CD4-positive, alpha-beta memory T cell (primary cell): ENCODE results near the gene DHX35. TPM values are rescaled to one million over a fixed set of nuclear protein-coding genes. Genes with fewer than 3 reads are reported as not detected.
A peak's percentile ranks its signal among the peaks of the same experiment; 100 is the strongest.
"Not testable (repeated sequence)": the region's sequence is repeated elsewhere in the genome, so short reads cannot be mapped to it uniquely, and the experiment has no call there.

Experiments used
- CTCF ChIA-PET: fragments of 350-600 bp; sonication (Branson Sonifier 250); formaldehyde crosslinking; loops from one replicate; lab custom pipeline; 2021; ENCODE audit warnings: inconsistent platforms; ENCODE audit not compliant: partially characterized antibody; lab: Charles Lee
- POLR2A ChIA-PET: fragments of 350-600 bp; sonication (Branson Sonifier 250); formaldehyde crosslinking; loops from one replicate; lab custom pipeline; 2021; ENCODE audit not compliant: partially characterized antibody; lab: Charles Lee
- DNase-seq, 5 donors: peaks; one replicate each; pipeline versions ENCODE4 v3.0.0 to v3.0.0-alpha.2; 2020 to 2022; ENCODE audit warnings: mixed read lengths in 1 of 5
- H3K27ac ChIP-seq: one replicate; pipeline ENCODE4 v1.7.0; 2013; ENCODE audit warnings: low read depth, low read length
- H3K27me3 ChIP-seq: 2 replicates; pipeline ENCODE4 v1.7.0; 2013; ENCODE audit warnings: mild to moderate bottlenecking, low read length, moderate library complexity; ENCODE audit not compliant: insufficient read depth
- H3K36me3 ChIP-seq: 2 replicates; pipeline ENCODE4 v1.7.0; 2013; ENCODE audit warnings: mild to moderate bottlenecking, low read length, moderate library complexity; ENCODE audit not compliant: insufficient read depth
- H3K4me1 ChIP-seq: 2 replicates; pipeline ENCODE4 v1.7.0; 2013; ENCODE audit warnings: mild to moderate bottlenecking, low read length, moderate library complexity; ENCODE audit not compliant: insufficient read depth
- H3K4me3 ChIP-seq, 2 donors: one replicate each; pipeline ENCODE4 v1.7.0; 2013; ENCODE audit warnings: low read length in 2 of 2, mild to moderate bottlenecking in 1 of 2
- H3K9me3 ChIP-seq, 2 donors: one replicate each; pipeline ENCODE4 v1.7.0; 2013; ENCODE audit warnings: low read length in 2 of 2, control low read depth in 1 of 2; ENCODE audit not compliant: control insufficient read depth in 1 of 2
- H3K27ac Mint-ChIP-seq, 7 donors: one replicate each; pipeline ENCODE4 v1.8.0; 2020 to 2021; ENCODE audit warnings: mixed read lengths in 7 of 7, mild to moderate bottlenecking in 6 of 7, inconsistent platforms in 3 of 7, moderate library complexity in 3 of 7
- H3K27me3 Mint-ChIP-seq, 2 donors: one replicate each; pipeline ENCODE4 v1.8.0; 2020 to 2021; ENCODE audit warnings: mixed read lengths in 2 of 2
- H3K36me3 Mint-ChIP-seq, 2 donors: one replicate each; pipeline ENCODE4 v1.8.0; 2020 to 2021; ENCODE audit warnings: mixed read lengths in 2 of 2, inconsistent platforms in 1 of 2, mild to moderate bottlenecking in 1 of 2
- H3K4me1 Mint-ChIP-seq, 4 donors: one replicate each; pipeline ENCODE4 v1.8.0; 2020 to 2021; ENCODE audit warnings: mixed read lengths in 4 of 4, mild to moderate bottlenecking in 1 of 4
- H3K4me3 Mint-ChIP-seq, 8 donors: one replicate each; pipeline ENCODE4 v1.8.0; 2020 to 2021; ENCODE audit warnings: mixed read lengths in 8 of 8, mild to moderate bottlenecking in 7 of 8, moderate library complexity in 6 of 8, inconsistent platforms in 3 of 8
- H3K9me3 Mint-ChIP-seq, 8 donors: one replicate each; pipeline ENCODE4 v1.8.0; 2020 to 2021; ENCODE audit warnings: mixed read lengths in 8 of 8, mild to moderate bottlenecking in 5 of 8, inconsistent platforms in 3 of 8, moderate library complexity in 1 of 8
- intact Hi-C: fragments of 100-400 bp; cut with micrococcal nuclease; formaldehyde crosslinking; loops from one replicate; pipeline ENCODE4 v1.15.1; 2023
- polyA plus RNA-seq, 2 donors: library from polyadenylated mRNA; unstranded; fragments of 300-500 nt; fragmentation: Illumina TruSeq; gene quantifications; one replicate each; pipeline ENCODE4 v1.2.3, GENCODE V29; 2021
- total RNA-seq, 2 experiments: library from RNA; stranded (reverse); gene quantifications; one replicate each; pipeline ENCODE4 v1.2.3, GENCODE V29; 2021

DHX35 gene
- total and polyA plus RNA-seq, 4 experiments from 2014 or later = 2.7 to 11.8 (median 10.0) TPM

DNA sequence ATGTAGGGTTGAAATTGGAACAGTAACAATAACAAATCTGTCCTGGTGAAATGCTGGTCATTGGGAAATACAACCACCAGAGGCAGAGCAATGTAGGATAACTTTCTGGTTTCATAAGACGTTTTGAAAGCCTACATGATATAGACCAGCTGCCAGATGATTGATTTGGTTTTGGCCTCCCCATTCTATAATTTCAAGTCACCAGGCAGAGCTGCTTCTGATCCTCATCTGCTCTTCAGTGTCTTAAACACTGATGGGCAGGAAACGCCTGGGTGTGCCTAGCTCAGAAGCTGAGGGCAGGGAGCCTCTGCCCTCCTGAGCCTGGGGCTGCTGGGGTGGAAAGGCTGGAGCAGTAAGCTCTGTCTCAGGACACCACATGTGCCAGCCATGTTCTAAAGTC is 24.5 kb downstream of the DHX35 start:
- intact Hi-C loops = no loop called here
- H3K4me3 ChIP-seq = no peak overlapping the region
- Mint-ChIP-seq H3K9me3 (no peaks in the 10 kb centered on the region), H3K36me3 (peaks cover 41 to 45% of the 10 kb centered on the region in 2 donors), H3K4me1 (peaks cover 0 to 13% (median 7%) of the 10 kb centered on the region in 4 donors), H3K27me3 (no peaks in the 10 kb centered on the region), H3K27ac (peak overlapping the region in 1 of 7 donors; percentile 30), H3K4me3 (no peak overlapping the region)
- no peaks in the 10 kb centered on the region for H3K36me3 ChIP-seq
- H3K9me3 ChIP-seq = no peaks in the 10 kb centered on the region
- H3K4me1 ChIP-seq = no peaks in the 10 kb centered on the region
- H3K27ac ChIP-seq = no peak overlapping the region
- no peaks in the 10 kb centered on the region for H3K27me3 ChIP-seq
- POLR2A ChIA-PET = no interaction called here
- no peak for DNase-seq
- CTCF ChIA-PET = interaction anchor here (4.6 kb wide), 1 partner anchor 63 kb away, joined by 17 read pairs; no protein-coding TSS in a partner anchor

DNA sequence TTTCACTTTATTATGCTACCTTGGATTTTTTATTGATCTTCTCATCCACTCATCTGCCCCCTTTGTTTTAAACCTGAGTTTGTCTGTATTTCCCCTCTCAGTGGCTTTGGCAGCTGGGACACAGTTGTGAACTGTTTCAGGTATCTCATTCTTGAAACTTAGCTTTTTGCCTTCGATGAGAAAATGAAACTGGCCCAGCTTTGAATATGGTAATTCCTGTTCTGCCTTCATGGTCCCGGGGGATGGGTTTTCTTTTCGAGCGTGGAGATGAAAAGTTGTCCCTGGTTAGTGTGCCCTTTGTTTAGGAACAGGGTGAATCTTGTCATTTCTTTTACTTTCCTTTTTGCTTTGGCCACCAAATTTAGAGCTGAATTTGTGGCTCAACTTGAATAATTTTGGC is 25.6 kb downstream of the DHX35 start:
- no peak overlapping the region for H3K27ac ChIP-seq
- H3K4me3 ChIP-seq = no peak overlapping the region
- H3K9me3 Mint-ChIP-seq = no peaks in the 10 kb centered on the region
- intact Hi-C loops = no loop called here
- POLR2A ChIA-PET = no interaction called here
- no peak overlapping the region for H3K4me3 Mint-ChIP-seq
- peaks cover 36 to 47% of the 10 kb centered on the region in 2 donors for H3K36me3 Mint-ChIP-seq
- peaks cover 7% of the 10 kb centered on the region for H3K36me3 ChIP-seq
- H3K4me1 ChIP-seq = no peaks in the 10 kb centered on the region
- no peaks in the 10 kb centered on the region for H3K27me3 ChIP-seq
- CTCF ChIA-PET = interaction anchor here (4.6 kb wide), 1 partner anchor 62 kb away, joined by 17 read pairs; no protein-coding TSS in a partner anchor
- H3K27ac Mint-ChIP-seq = peak overlapping the region in 3 of 7 donors; percentile 24 to 29 (median 25)
- H3K4me1 Mint-ChIP-seq = peaks cover 0 to 13% (median 4%) of the 10 kb centered on the region in 4 donors
- no peaks in the 10 kb centered on the region for H3K27me3 Mint-ChIP-seq
- H3K9me3 ChIP-seq = no peaks in the 10 kb centered on the region
- DNase-seq = no peak

DNA sequence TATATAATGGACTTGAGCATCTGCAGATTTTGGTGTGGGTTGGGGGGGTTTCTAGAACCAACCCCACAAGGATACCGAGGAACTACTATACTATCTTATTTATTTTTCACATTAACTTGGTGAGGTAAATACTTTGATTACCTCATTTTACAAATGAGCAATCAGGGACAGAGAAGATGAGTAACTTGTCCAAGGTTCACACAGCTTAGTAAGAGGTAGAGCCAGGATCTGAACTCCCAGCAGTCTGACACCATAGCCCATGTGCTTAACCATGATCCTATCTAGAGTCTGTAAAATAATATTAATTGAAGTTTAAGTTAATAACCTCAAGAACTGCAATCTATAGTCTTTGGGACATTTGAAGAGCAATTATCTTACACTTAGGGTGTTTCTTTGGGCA is 28.6 kb downstream of the DHX35 start:
- H3K27ac Mint-ChIP-seq = no peak overlapping the region
- H3K27me3 Mint-ChIP-seq = no peaks in the 10 kb centered on the region
- intact Hi-C loops = no loop called here
- POLR2A ChIA-PET = no interaction called here
- H3K27ac ChIP-seq = no peak overlapping the region
- peaks cover 39 to 54% of the 10 kb centered on the region in 2 donors for H3K36me3 Mint-ChIP-seq
- no peaks in the 10 kb centered on the region for H3K4me1 ChIP-seq
- H3K36me3 ChIP-seq = peaks cover 7% of the 10 kb centered on the region
- no peak overlapping the region for H3K4me3 Mint-ChIP-seq
- H3K27me3 ChIP-seq = no peaks in the 10 kb centered on the region
- H3K9me3 ChIP-seq = no peaks in the 10 kb centered on the region
- CTCF ChIA-PET = no interaction called here
- H3K9me3 Mint-ChIP-seq = no peaks in the 10 kb centered on the region
- H3K4me3 ChIP-seq = no peak overlapping the region
- H3K4me1 Mint-ChIP-seq = peaks cover 0 to 13% (median 4%) of the 10 kb centered on the region in 4 donors
- no peak for DNase-seq

DNA sequence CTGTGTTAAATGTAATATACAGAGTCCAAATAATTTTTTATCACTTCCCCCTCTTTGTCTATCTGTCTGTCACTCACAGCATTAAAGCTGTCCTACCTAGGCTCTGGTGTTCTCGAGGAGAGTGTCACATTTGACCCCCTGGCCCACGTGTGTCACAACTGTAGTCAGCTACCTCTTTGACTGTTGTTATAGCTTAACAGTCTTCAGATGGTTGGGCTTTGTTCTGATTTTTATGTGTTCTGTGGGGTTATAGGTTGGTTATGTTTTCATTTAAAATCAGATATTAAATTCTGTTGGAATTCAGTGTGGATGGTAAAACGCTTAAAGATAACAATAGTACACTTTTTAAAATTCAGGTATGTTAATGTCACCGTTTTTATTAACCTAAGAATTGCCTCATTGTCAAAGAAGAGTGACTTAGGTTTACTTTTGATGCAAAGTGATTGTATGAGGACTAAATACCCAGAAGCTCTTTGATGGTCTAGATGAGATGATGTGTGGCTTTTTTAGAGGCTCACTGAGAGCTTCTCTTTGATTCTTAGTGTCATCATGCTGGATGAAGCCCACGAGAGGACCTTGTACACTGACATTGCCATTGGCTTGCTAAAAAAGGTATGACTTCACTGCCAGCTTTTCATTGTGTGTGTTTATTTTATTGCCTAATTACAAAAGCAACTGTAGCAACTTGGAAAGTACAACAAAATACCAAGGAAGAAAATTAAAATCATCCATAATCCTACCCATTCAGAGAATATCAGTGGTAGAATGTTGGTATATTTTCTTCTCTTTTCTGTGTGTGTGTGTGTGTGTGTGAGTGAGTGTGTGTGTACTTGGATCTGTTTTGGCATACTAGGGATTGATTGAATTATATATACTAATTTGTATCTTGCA is 29.9 kb downstream of the DHX35 start:
- H3K9me3 Mint-ChIP-seq = no peaks in the 10 kb centered on the region
- no peak overlapping the region for H3K4me3 ChIP-seq
- H3K27me3 Mint-ChIP-seq = no peaks in the 10 kb centered on the region
- no peak for DNase-seq
- H3K4me1 Mint-ChIP-seq = peaks cover 0 to 9% (median 6%) of the 10 kb centered on the region in 4 donors
- H3K27ac ChIP-seq = no peak overlapping the region
- ChIA-PET CTCF (interaction anchor here (1.2 to 1.5 kb wide), 2 partner anchors 30 to 56 kb away, joined by 3 to 6 read pairs; partner anchors contain the start of gene DHX35), POLR2A (no interaction called here)
- peak overlapping the region in 3 of 7 donors; percentile 23 to 72 (median 30) for H3K27ac Mint-ChIP-seq
- H3K36me3 Mint-ChIP-seq = peaks cover 43 to 56% of the 10 kb centered on the region in 2 donors
- no peaks in the 10 kb centered on the region for H3K27me3 ChIP-seq
- no peaks in the 10 kb centered on the region for H3K4me1 ChIP-seq
- intact Hi-C loops = no loop called here
- no peak overlapping the region for H3K4me3 Mint-ChIP-seq
- no peaks in the 10 kb centered on the region for H3K9me3 ChIP-seq
- peaks cover 7% of the 10 kb centered on the region for H3K36me3 ChIP-seq

DNA sequence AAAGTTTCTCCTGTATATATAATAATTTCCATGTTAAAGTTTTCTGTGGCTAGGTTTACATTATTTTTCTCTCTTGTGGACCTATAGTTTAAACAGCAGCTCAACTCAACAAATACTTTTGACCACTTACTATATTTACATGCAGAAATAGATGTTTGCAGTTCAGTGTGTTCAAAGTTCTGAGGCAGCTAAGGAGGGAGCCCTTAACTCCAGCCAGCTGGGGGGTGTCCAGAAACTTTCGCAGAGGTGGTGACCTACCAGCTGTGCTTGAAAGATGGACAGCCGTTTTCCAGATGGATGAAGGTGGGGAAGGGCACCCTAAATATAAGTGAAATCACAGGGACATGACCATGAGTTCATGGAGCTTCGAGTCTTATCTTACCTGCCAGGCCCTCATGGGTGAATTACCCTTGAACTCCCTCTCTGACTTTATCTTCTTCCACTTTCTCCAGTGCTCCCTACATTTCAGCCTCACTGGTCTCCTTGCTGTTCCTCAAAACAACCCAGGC is 33.4 kb downstream of the DHX35 start:
- H3K9me3 ChIP-seq = no peaks in the 10 kb centered on the region
- Mint-ChIP-seq H3K9me3 (no peaks in the 10 kb centered on the region), H3K4me1 (peaks cover 10 to 12% (median 11%) of the 10 kb centered on the region in 4 donors), H3K36me3 (peaks cover 46 to 66% of the 10 kb centered on the region in 2 donors), H3K4me3 (no peak overlapping the region), H3K27ac (peak overlapping the region in 3 of 7 donors; percentile 5 to 78 (median 5)), H3K27me3 (no peaks in the 10 kb centered on the region)
- H3K27ac ChIP-seq = no peak overlapping the region
- intact Hi-C loops = no loop called here
- CTCF ChIA-PET = interaction anchor here (0.9 kb wide), 1 partner anchor 69 kb away, joined by 3 read pairs; the partner anchor contains the start of gene FAM83D
- H3K36me3 ChIP-seq = peaks cover 9% of the 10 kb centered on the region
- no peak overlapping the region for H3K4me3 ChIP-seq
- POLR2A ChIA-PET = no interaction called here
- no peaks in the 10 kb centered on the region for H3K27me3 ChIP-seq
- DNase-seq = no peak
- H3K4me1 ChIP-seq = peaks cover 8% of the 10 kb centered on the region

DNA sequence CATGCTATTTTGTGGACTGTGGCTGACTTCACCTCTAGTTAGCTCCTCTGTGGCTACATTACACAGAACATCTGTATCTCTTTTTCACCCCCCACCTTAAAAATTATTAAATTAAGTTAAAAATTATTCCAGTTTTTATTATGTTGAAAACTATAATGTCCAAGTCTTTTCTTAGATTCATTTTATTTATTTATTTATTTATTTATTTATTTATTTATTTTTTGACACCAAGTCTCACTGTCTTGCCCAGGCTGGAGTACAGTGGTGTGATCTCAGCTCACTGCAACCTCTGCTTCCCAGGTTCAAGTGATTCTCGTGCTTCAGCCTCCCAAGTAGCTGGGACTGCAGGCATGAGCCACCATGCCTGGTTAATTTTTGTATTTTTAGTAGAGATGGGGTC is 34.7 kb downstream of the DHX35 start:
- peaks cover 10 to 12% (median 11%) of the 10 kb centered on the region in 4 donors for H3K4me1 Mint-ChIP-seq
- H3K27ac ChIP-seq, POLR2A ChIA-PET, H3K4me1 ChIP-seq, H3K27me3 ChIP-seq, H3K27me3 Mint-ChIP-seq, H3K4me3 ChIP-seq, DNase-seq, H3K9me3 Mint-ChIP-seq, intact Hi-C loops, H3K9me3 ChIP-seq, H3K4me3 Mint-ChIP-seq: not testable (repeated sequence)
- peak overlapping the region in 1 of 7 donors; percentile 18 for H3K27ac Mint-ChIP-seq
- H3K36me3 Mint-ChIP-seq = peaks cover 50 to 68% of the 10 kb centered on the region in 2 donors
- H3K36me3 ChIP-seq = peaks cover 18% of the 10 kb centered on the region
- CTCF ChIA-PET = interaction anchor here (0.9 to 2.1 kb wide), 2 partner anchors 12 to 71 kb away, joined by 3 to 7 read pairs; partner anchors contain the start of gene FAM83D

DNA sequence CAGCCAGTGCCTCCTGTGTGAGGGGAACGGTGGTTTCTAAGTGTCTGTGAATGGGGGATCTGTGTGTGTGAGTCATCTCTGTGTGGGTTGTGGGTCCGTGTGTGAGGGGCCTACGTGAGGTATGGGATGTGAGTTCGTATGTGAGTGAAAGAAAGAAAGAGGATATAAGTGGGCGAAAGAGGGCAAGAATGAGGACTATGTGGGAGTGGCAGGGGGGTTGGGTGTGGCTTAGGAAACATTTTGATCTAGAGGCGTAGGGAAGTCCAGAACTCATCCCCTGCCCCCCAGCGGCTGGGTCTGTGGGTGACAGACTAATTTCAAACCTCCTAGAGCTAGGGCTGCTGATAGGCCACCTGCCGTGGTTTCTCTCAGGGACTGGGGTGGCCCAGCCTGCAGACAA is 35.5 kb downstream of the DHX35 start:
- H3K27ac ChIP-seq = no peak overlapping the region
- Mint-ChIP-seq H3K27ac (peak overlapping the region in 6 of 7 donors; percentile 14 to 81 (median 72)), H3K36me3 (peaks cover 53 to 66% of the 10 kb centered on the region in 2 donors), H3K9me3 (no peaks in the 10 kb centered on the region), H3K27me3 (no peaks in the 10 kb centered on the region), H3K4me1 (peaks cover 10 to 12% (median 12%) of the 10 kb centered on the region in 4 donors), H3K4me3 (peak overlapping the region in 2 of 8 donors; percentile 1 to 15)
- peaks cover 15% of the 10 kb centered on the region for H3K36me3 ChIP-seq
- intact Hi-C loops = no loop called here
- no peaks in the 10 kb centered on the region for H3K9me3 ChIP-seq
- peak in 1 of 5 donors; percentile 5 for DNase-seq
- H3K4me3 ChIP-seq = no peak overlapping the region
- CTCF ChIA-PET = interaction anchor here (0.7 to 2.1 kb wide), 2 partner anchors 11 to 364 kb away, joined by 3 to 7 read pairs; no protein-coding TSS in a partner anchor
- H3K4me1 ChIP-seq = peaks cover 8% of the 10 kb centered on the region
- no peaks in the 10 kb centered on the region for H3K27me3 ChIP-seq
- POLR2A ChIA-PET = interaction anchor here (1.1 kb wide), 1 partner anchor 8 kb away, joined by 3 read pairs; no protein-coding TSS in a partner anchor
